Measurements from ENCODE around the gene PPP1R9B. TPM values are rescaled to one million over a fixed set of nuclear protein-coding genes. Genes with fewer than 3 reads are reported as not detected.

PPP1R9B gene
- polyA plus RNA-seq, 1 donor (not counting 4 experiments of a cell fraction or from before 2014, with no cell fraction given) = 16.1 TPM

GRCh38 chr17:50149417-50150353, 792 bp downstream of the PPP1R9B start:
- DNase-seq (ENCODE audit: low read depth, low spot score) (no peak), FAIRE-seq (no peak)
- peak overlapping the region; percentile 70 to 91 (median 73) for H3K4me3 ChIP-seq (ENCODE audit: control insufficient read depth in 2 of 3, extremely low read depth in 1 of 3, insufficient read depth in 2 of 3, low read depth in 1 of 3, low read length in 3 of 3)
- peak overlapping the region; percentile 77 for H3K4me2 ChIP-seq (ENCODE audit: control insufficient read depth, extremely low read depth, insufficient read depth, low read depth, low read length)
- no peak for TF ChIP-seq EZH2 (IDR thresholded peaks at IDR 0.05; ENCODE audit: low read length)
- TF ChIP-seq CTCF (optimal IDR thresholded peaks at IDR 0.05 in 1 of 3, IDR thresholded peaks at IDR 0.05 in 1 of 3, conservative IDR thresholded peaks at IDR 0.05 in 1 of 3; ENCODE audit: extremely low read depth in 1 of 3, insufficient read depth in 2 of 3, low read length in 3 of 3) = peak in 1 of 3 experiments; percentile 19
- H3K36me3 ChIP-seq (ENCODE audit: control insufficient read depth in 2 of 2, extremely low read depth in 1 of 2, insufficient read depth in 2 of 2, low read length in 2 of 2) = peaks cover 7 to 17% of the 10 kb centered on the region in 2 experiments
- peaks cover 47% of the 10 kb centered on the region for H3K79me2 ChIP-seq (ENCODE audit: control insufficient read depth, insufficient read depth, low read length)
- no peaks in the 10 kb centered on the region for H3K9me3 ChIP-seq (ENCODE audit: control insufficient read depth, low read depth, low read length)
- H3K9ac ChIP-seq (ENCODE audit: control insufficient read depth, extremely low read depth, insufficient read depth, low read length) = peak overlapping the region; percentile 77
- dilution Hi-C loops (cut with MboI; ENCODE audit: extremely low pct_ligation_motif_present, low sequenced_read_pairs) = no loop called here
- no peaks in the 10 kb centered on the region for H3K27me3 ChIP-seq (ENCODE audit: control insufficient read depth, extremely low read depth, insufficient read depth, low read length)
- no peak overlapping the region for H2AFZ ChIP-seq (ENCODE audit: control insufficient read depth, low read length)
- peaks cover 57% of the 10 kb centered on the region for H3K4me1 ChIP-seq (ENCODE audit: control insufficient read depth, extremely low read depth, insufficient read depth, low read length)
- peaks cover 25% of the 10 kb centered on the region for H4K20me1 ChIP-seq (ENCODE audit: control insufficient read depth, extremely low read depth, insufficient read depth, low read length)
- H3K27ac ChIP-seq (ENCODE audit: control insufficient read depth, insufficient read depth, low read length) = peak overlapping the region; percentile 54
- peaks cover 2% of the 10 kb centered on the region for H3K9me1 ChIP-seq (ENCODE audit: control insufficient read depth, extremely low read depth, insufficient read depth, low read length)

- peaks cover 32% of the 10 kb centered on the region for H4K20me1 ChIP-seq (ENCODE audit: control insufficient read depth, extremely low read depth, insufficient read depth, low read length)
- peak overlapping the region; percentile 77 for H3K9ac ChIP-seq (ENCODE audit: control insufficient read depth, extremely low read depth, insufficient read depth, low read length)
- peak overlapping the region; percentile 70 to 91 (median 73) for H3K4me3 ChIP-seq (ENCODE audit: control insufficient read depth in 2 of 3, extremely low read depth in 1 of 3, insufficient read depth in 2 of 3, low read depth in 1 of 3, low read length in 3 of 3)
- no peaks in the 10 kb centered on the region for H3K9me3 ChIP-seq (ENCODE audit: control insufficient read depth, low read depth, low read length)
- FAIRE-seq = no peak
- H3K4me2 ChIP-seq (ENCODE audit: control insufficient read depth, extremely low read depth, insufficient read depth, low read depth, low read length) = peak overlapping the region; percentile 77
- no peaks in the 10 kb centered on the region for H3K27me3 ChIP-seq (ENCODE audit: control insufficient read depth, extremely low read depth, insufficient read depth, low read length)
- dilution Hi-C loops (cut with MboI; ENCODE audit: extremely low pct_ligation_motif_present, low sequenced_read_pairs) = no loop called here
- peaks cover 54% of the 10 kb centered on the region for H3K79me2 ChIP-seq (ENCODE audit: control insufficient read depth, insufficient read depth, low read length)
- TF ChIP-seq CTCF (optimal IDR thresholded peaks at IDR 0.05 in 1 of 3, IDR thresholded peaks at IDR 0.05 in 1 of 3, conservative IDR thresholded peaks at IDR 0.05 in 1 of 3; ENCODE audit: extremely low read depth in 1 of 3, insufficient read depth in 2 of 3, low read length in 3 of 3) (no peak), EZH2 (IDR thresholded peaks at IDR 0.05; ENCODE audit: low read length) (no peak)
- peaks cover 12 to 23% of the 10 kb centered on the region in 2 experiments for H3K36me3 ChIP-seq (ENCODE audit: control insufficient read depth in 2 of 2, extremely low read depth in 1 of 2, insufficient read depth in 2 of 2, low read length in 2 of 2)
- no peak overlapping the region for H2AFZ ChIP-seq (ENCODE audit: control insufficient read depth, low read length)
- no peak for DNase-seq (ENCODE audit: low read depth, low spot score)
- peak overlapping the region; percentile 54 for H3K27ac ChIP-seq (ENCODE audit: control insufficient read depth, insufficient read depth, low read length)
- peaks cover 3% of the 10 kb centered on the region for H3K9me1 ChIP-seq (ENCODE audit: control insufficient read depth, extremely low read depth, insufficient read depth, low read length)
- H3K4me1 ChIP-seq (ENCODE audit: control insufficient read depth, extremely low read depth, insufficient read depth, low read length) = peaks cover 52% of the 10 kb centered on the region
Observed at GRCh38 chr17:50149091-50149416, 1.4 kb downstream of the PPP1R9B start.
